GM18873 (cell line): ENCODE results near the gene RAB20.

ENCODE experiments used
- ATAC-seq: cut with Tn5 transposase; IDR thresholded peaks from one replicate; pipeline ENCODE4 v1.9.1; 2021; ENCODE audit warnings: mild to moderate bottlenecking, moderate library complexity, moderate number of reproducible peaks; ENCODE audit not compliant: unreplicated experiment, low FRiP score

The RAB20 gene

GRCh38 chr13:110475117-110475516 is 86.4 kb downstream of the RAB20 start:
- no peak for ATAC-seq

- ATAC-seq = no peak
Measured at GRCh38 chr13:110474713-110475112, 86.8 kb downstream of the RAB20 start.
